Stomach (tissue), 9 donors: Measurements from ENCODE around the gene NUAK1. TPM values are rescaled to one million over a fixed set of nuclear protein-coding genes. Genes with fewer than 3 reads are reported as not detected.
A peak's percentile ranks its signal among the peaks of the same experiment; 100 is the strongest.

Source experiments
- DNase-seq, 2 donors: peaks; one replicate each; pipeline versions ENCODE4 v3.0.0 to v3.0.0-alpha.2; 2013 to 2019
- H3K27ac ChIP-seq, 5 donors: fragments of 200-600 bp in 4 of 5; sonication (generic) in 4 of 5; one replicate each; pipeline ENCODE4 v1.5.1; 2013 to 2019; ENCODE audit warnings: mild to moderate bottlenecking in 1 of 5, moderate library complexity in 1 of 5
- H3K27me3 ChIP-seq, 3 donors: fragments of 200-600 bp; sonication (generic); one replicate each; pipeline ENCODE4 v1.5.1; 2017 to 2019; ENCODE audit warnings: mixed run types in 1 of 3
- H3K36me3 ChIP-seq, 4 donors: fragments of 200-600 bp; sonication (generic); 1 replicate in 3 of 4; 2 replicates in 1 of 4; pipeline ENCODE4 v1.5.1; 2016 to 2019
- H3K4me1 ChIP-seq, 4 donors: fragments of 200-600 bp; sonication (generic); one replicate each; pipeline ENCODE4 v1.5.1; 2016 to 2019
- H3K4me3 ChIP-seq, 4 donors: fragments of 200-600 bp; sonication (generic) in 3 of 4; one replicate each; pipeline ENCODE4 v1.5.1; 2016 to 2019; ENCODE audit warnings: mild to moderate bottlenecking in 1 of 4
- H3K9me3 ChIP-seq, 4 donors: fragments of 200-600 bp; sonication (generic); one replicate each; pipeline ENCODE4 v1.5.1; 2016 to 2019
- CTCF ChIP-seq, 7 experiments: fragments of 450-650 bp in 4 of 7; fragments of 200-600 bp in 3 of 7; sonication (generic) in 3 of 7; IDR thresholded peaks; one replicate each; pipeline ENCODE4 v1.5.1; 2016 to 2019; ENCODE audit warnings: antibody characterized with exemption in 7 of 7, control low read depth in 2 of 7, mild to moderate bottlenecking in 1 of 7
- EP300 ChIP-seq: sonication (generic); formaldehyde crosslinking; IDR thresholded peaks from one replicate; pipeline ENCODE4 v1.6.1; 2017; ENCODE audit warnings: antibody characterized with exemption
- POLR2A ChIP-seq, 4 donors: fragments of 450-650 bp; IDR thresholded peaks; one replicate each; pipeline ENCODE4 v1.6.1; 2016; ENCODE audit warnings: antibody characterized with exemption in 4 of 4, control low read depth in 2 of 4, mild to moderate bottlenecking in 1 of 4, moderate library complexity in 1 of 4
- POLR2AphosphoS5 ChIP-seq, 3 donors: sonication (generic); formaldehyde crosslinking; IDR thresholded peaks; one replicate each; pipeline ENCODE4 v1.6.1; 2016; ENCODE audit warnings: antibody characterized with exemption in 3 of 3
- WGBS, 5 donors: extraction: QIAGEN DNeasy Blood & Tissue Kit in 3 of 5; methylation state at CpG; one replicate each; pipeline versions ENCODE4 v1.1.5 to v1.1.7; 2013 to 2018; 5-methylcytosine and 5-hydroxymethylcytosine counted together
- intact Hi-C: fragments of 100-400 bp; cut with DNase I; formaldehyde crosslinking; loops from one replicate; pipeline ENCODE4 v1.15.1; 2023; ENCODE audit warnings: low total_unique reads
- polyA plus RNA-seq, 3 donors: library from polyadenylated mRNA; stranded (reverse); fragments of 200-250 nt; gene quantifications; one replicate each; pipeline ENCODE4 v1.2.3, GENCODE V29; 2013
- total RNA-seq, 5 donors: library from RNA; depleted of rRNA; stranded (reverse); fragments of >200 nt; gene quantifications; one replicate each; pipeline versions ENCODE4 v1.1.0 to v1.2.3, GENCODE V29; 2014 to 2016
- donor health status: healthy with polysubstance abuse.
- donor health status: Bipolar disorder and iron deficiency.
- donor health status: healthy.

The NUAK1 gene
- total and polyA plus RNA-seq, 8 donors, result 0.58 to 79.0 (median 4.3) TPM

DNA sequence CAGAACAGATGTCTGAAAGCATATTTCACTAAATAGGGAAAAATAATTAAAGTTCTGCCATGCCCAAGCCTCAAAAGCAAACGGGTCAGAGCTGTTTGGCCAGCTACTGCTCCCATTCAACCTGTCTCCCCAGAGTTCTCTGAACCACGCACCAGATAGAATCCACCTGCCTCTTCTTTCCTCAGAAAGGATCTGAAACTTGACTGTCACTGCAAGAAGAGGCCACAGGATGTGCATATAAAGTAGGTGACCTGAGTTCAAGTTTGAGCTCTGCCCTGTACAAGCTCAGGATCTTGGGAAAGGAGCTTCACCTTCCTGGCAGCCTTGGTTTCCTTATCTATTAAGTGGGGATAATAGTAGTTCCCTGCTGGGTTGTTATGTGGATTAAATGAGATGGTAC is 91.8 kb downstream of the NUAK1 start:
- TF ChIP-seq POLR2A (IDR thresholded peaks at IDR 0.05) (no peak), POLR2AphosphoS5 (IDR thresholded peaks at IDR 0.05) (no peak), EP300 (no peak), CTCF (IDR thresholded peaks at IDR 0.05) (no peak)
- no peak overlapping the region for H3K27ac ChIP-seq
- no peak overlapping the region for H3K4me3 ChIP-seq
- intact Hi-C loops, result no loop called here
- 85 to 88% (median 88%) methylated on average over 2 of the region's 2 CpGs for WGBS, 5 donors
- no peak for DNase-seq
- no peaks in the 10 kb centered on the region for H3K4me1 ChIP-seq
- peaks cover 0 to 3% (median 0%) of the 10 kb centered on the region in 3 donors for H3K27me3 ChIP-seq
- no peaks in the 10 kb centered on the region for H3K36me3 ChIP-seq
- H3K9me3 ChIP-seq, result no peaks in the 10 kb centered on the region

DNA sequence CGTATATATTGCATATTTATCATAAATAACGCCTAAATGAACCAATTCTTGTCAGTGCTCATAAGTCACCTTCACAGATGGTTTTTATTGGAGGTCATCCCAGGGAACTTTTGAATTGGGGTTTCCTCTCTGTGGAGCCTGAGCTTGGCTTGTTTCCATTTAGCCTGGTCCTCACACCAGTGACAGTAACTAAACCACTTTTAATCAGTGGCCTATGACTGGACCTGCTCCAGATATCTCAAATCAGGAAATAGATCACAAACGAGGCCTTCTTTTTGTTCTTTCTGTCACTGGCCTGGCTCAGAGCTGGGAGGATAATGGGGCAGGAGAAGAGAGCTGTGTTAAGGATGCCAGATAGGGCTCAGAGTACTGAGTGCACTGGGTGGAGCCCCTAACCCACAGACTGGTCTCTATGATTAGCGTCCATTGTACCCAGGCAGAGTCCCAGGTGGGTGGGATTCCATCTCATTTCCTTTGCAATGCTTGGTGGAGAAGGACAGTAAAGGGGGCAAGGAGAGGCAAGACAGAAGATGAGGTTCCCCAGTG is 92.4 kb downstream of the NUAK1 start:
- DNase-seq, result no peak
- intact Hi-C loops, result no loop called here
- no peaks in the 10 kb centered on the region for H3K36me3 ChIP-seq
- H3K4me1 ChIP-seq, result no peaks in the 10 kb centered on the region
- no peaks in the 10 kb centered on the region for H3K9me3 ChIP-seq
- 66 to 82% (median 76%) methylated on average over 4 of the region's 4 CpGs for WGBS, 5 donors
- H3K27me3 ChIP-seq, result peaks cover 0 to 3% (median 0%) of the 10 kb centered on the region in 3 donors
- H3K4me3 ChIP-seq, result no peak overlapping the region
- no peak overlapping the region for H3K27ac ChIP-seq
- no peak for TF ChIP-seq POLR2A (IDR thresholded peaks at IDR 0.05)
- TF ChIP-seq EP300, result no peak
- no peak for TF ChIP-seq POLR2AphosphoS5 (IDR thresholded peaks at IDR 0.05)
- TF ChIP-seq CTCF (IDR thresholded peaks at IDR 0.05), result no peak

DNA sequence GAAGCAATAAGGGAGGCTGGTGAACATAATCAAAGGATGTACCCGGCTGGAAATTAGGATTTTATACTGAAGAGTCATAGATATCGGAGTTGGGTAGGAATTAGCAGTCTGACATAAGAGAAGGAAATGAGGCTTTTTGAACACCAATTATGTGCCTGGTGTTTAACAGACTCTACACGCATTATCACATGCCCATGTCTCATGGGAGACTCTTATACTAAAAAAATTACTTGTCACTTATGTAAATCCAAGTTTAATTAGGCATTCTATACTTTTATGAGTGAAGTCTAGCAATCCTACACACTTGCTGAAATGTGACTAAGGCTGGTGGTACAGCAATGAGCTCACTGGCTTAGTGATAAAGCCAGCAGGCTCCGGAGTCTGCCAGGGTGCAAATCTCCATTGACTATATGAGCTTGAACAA is 93.5 kb downstream of the NUAK1 start:
- Histone ChIP-seq H3K36me3 (no peaks in the 10 kb centered on the region), H3K27me3 (peaks cover 0 to 4% (median 0%) of the 10 kb centered on the region in 3 donors), H3K27ac (no peak overlapping the region), H3K4me1 (no peaks in the 10 kb centered on the region), H3K4me3 (no peak overlapping the region), H3K9me3 (no peaks in the 10 kb centered on the region)
- TF ChIP-seq CTCF (IDR thresholded peaks at IDR 0.05) (no peak), POLR2AphosphoS5 (IDR thresholded peaks at IDR 0.05) (no peak), POLR2A (IDR thresholded peaks at IDR 0.05) (no peak), EP300 (no peak)
- no peak for DNase-seq
- intact Hi-C loops, result no loop called here
- WGBS, 5 donors, result 86 to 92% (median 89%) methylated on average over 4 of the region's 4 CpGs

- H3K27me3 ChIP-seq, result peaks cover 0 to 9% (median 0%) of the 10 kb centered on the region in 3 donors
- intact Hi-C loops, result no loop called here
- H3K9me3 ChIP-seq, result no peaks in the 10 kb centered on the region
- TF ChIP-seq POLR2A (IDR thresholded peaks at IDR 0.05) (no peak), EP300 (no peak), POLR2AphosphoS5 (IDR thresholded peaks at IDR 0.05) (no peak), CTCF (IDR thresholded peaks at IDR 0.05) (no peak)
- H3K4me1 ChIP-seq, result no peaks in the 10 kb centered on the region
- no peak overlapping the region for H3K27ac ChIP-seq
- 52 to 68% (median 59%) methylated on average over 2 of the region's 2 CpGs for WGBS, 5 donors
- DNase-seq, result peak in 1 of 2 donors; percentile 18
- H3K36me3 ChIP-seq, result no peaks in the 10 kb centered on the region
- H3K4me3 ChIP-seq, result no peak overlapping the region
Observed at GRCh38 chr12:106044773-106045172, 94.0 kb downstream of the NUAK1 start.
